Measurements from ENCODE around the gene GRIN3A.

GRIN3A gene

GRCh38 chr9:101737705-101738565, 512 bp downstream of the GRIN3A start:
- Histone ChIP-seq H3K4me3 (ENCODE audit: insufficient read depth in 1 of 2, low read depth in 1 of 2, low read length in 2 of 2) (peak overlapping the region in 1 of 2 experiments; percentile 72), H3K18ac (ENCODE audit: low read depth in 1 of 2, low read length in 2 of 2) (no peak overlapping the region), H3K14ac (ENCODE audit: low read length in 2 of 2) (peak overlapping the region in 1 of 2 experiments; percentile 36), H2AK5ac (ENCODE audit: low read length, severe bottlenecking) (no peak overlapping the region), H2AFZ (ENCODE audit: low read depth, low read length) (no peak overlapping the region), H3K79me1 (replicated peaks; ENCODE audit: low read length, poor library complexity, severe bottlenecking) (no peaks in the 10 kb centered on the region), H3K23ac (ENCODE audit: low read length in 2 of 2) (peak overlapping the region in 1 of 2 experiments; percentile 35), H2BK120ac (ENCODE audit: low read depth, low read length) (no peak overlapping the region), H3K4me1 (ENCODE audit: control insufficient read depth, insufficient read depth, low read depth, low read length) (peaks cover 11% of the 10 kb centered on the region), H2BK5ac (ENCODE audit: low read depth, low read length, poor library complexity, severe bottlenecking) (no peak overlapping the region), H4K91ac (ENCODE audit: low read length) (no peak overlapping the region), H3K4ac (ENCODE audit: low read depth in 1 of 2, low read length in 2 of 2) (no peak overlapping the region), H3K27ac (ENCODE audit: low read length, poor library complexity, severe bottlenecking) (no peak overlapping the region), H2BK15ac (ENCODE audit: low read depth, poor library complexity, severe bottlenecking) (no peak overlapping the region), H3K27me3 (ENCODE audit: control insufficient read depth in 1 of 2, insufficient read depth in 1 of 2, low read length in 2 of 2) (peaks cover 34 to 65% of the 10 kb centered on the region in 2 experiments), H3K9ac (ENCODE audit: low read length) (no peak overlapping the region), H2BK12ac (ENCODE audit: low read length in 2 of 2) (no peak overlapping the region), H4K8ac (ENCODE audit: low read length) (no peak overlapping the region), H3K36me3 (ENCODE audit: control insufficient read depth in 1 of 2, insufficient read depth in 2 of 2, low read depth in 1 of 2, low read length in 2 of 2) (no peaks in the 10 kb centered on the region), H3K9me3 (ENCODE audit: control insufficient read depth, low read length) (no peaks in the 10 kb centered on the region), H3K4me2 (ENCODE audit: low read length, poor library complexity, severe bottlenecking) (peak overlapping the region; percentile 29)
- 3% methylated on average over 71 of the region's 78 CpGs for WGBS
- DNase-seq, result no peak

- no peak overlapping the region for H2BK15ac ChIP-seq (ENCODE audit: low read depth, poor library complexity, severe bottlenecking)
- H4K8ac ChIP-seq (ENCODE audit: low read length), result no peak overlapping the region
- WGBS, result 30% methylated on average over 32 of the region's 32 CpGs
- H3K36me3 ChIP-seq (ENCODE audit: control insufficient read depth in 1 of 2, insufficient read depth in 2 of 2, low read depth in 1 of 2, low read length in 2 of 2), result no peaks in the 10 kb centered on the region
- H2BK120ac ChIP-seq (ENCODE audit: low read depth, low read length), result no peak overlapping the region
- H3K23ac ChIP-seq (ENCODE audit: low read length in 2 of 2), result peak overlapping the region in 1 of 2 experiments; percentile 67
- no peak for DNase-seq
- H4K91ac ChIP-seq (ENCODE audit: low read length), result no peak overlapping the region
- no peak overlapping the region for H3K27ac ChIP-seq (ENCODE audit: low read length, poor library complexity, severe bottlenecking)
- no peak overlapping the region for H3K4me2 ChIP-seq (ENCODE audit: low read length, poor library complexity, severe bottlenecking)
- H2AFZ ChIP-seq (ENCODE audit: low read depth, low read length), result no peak overlapping the region
- no peaks in the 10 kb centered on the region for H3K9me3 ChIP-seq (ENCODE audit: control insufficient read depth, low read length)
- H3K4me3 ChIP-seq (ENCODE audit: insufficient read depth in 1 of 2, low read depth in 1 of 2, low read length in 2 of 2), result no peak overlapping the region
- H3K9ac ChIP-seq (ENCODE audit: low read length), result no peak overlapping the region
- peaks cover 11% of the 10 kb centered on the region for H3K4me1 ChIP-seq (ENCODE audit: control insufficient read depth, insufficient read depth, low read depth, low read length)
- no peak overlapping the region for H2BK5ac ChIP-seq (ENCODE audit: low read depth, low read length, poor library complexity, severe bottlenecking)
- no peaks in the 10 kb centered on the region for H3K79me1 ChIP-seq (replicated peaks; ENCODE audit: low read length, poor library complexity, severe bottlenecking)
- H2BK12ac ChIP-seq (ENCODE audit: low read length in 2 of 2), result no peak overlapping the region
- no peak overlapping the region for H3K14ac ChIP-seq (ENCODE audit: low read length in 2 of 2)
- H2AK5ac ChIP-seq (ENCODE audit: low read length, severe bottlenecking), result no peak overlapping the region
- no peak overlapping the region for H3K4ac ChIP-seq (ENCODE audit: low read depth in 1 of 2, low read length in 2 of 2)
- no peak overlapping the region for H3K18ac ChIP-seq (ENCODE audit: low read depth in 1 of 2, low read length in 2 of 2)
- peaks cover 34 to 61% of the 10 kb centered on the region in 2 experiments for H3K27me3 ChIP-seq (ENCODE audit: control insufficient read depth in 1 of 2, insufficient read depth in 1 of 2, low read length in 2 of 2)
Measured at GRCh38 chr9:101737165-101737704, 1.2 kb downstream of the GRIN3A start.

GRCh38 chr9:101736717-101737116, 1.7 kb downstream of the GRIN3A start:
- DNase-seq, result no peak
- Histone ChIP-seq H3K27ac (ENCODE audit: low read length, poor library complexity, severe bottlenecking) (no peak overlapping the region), H4K8ac (ENCODE audit: low read length) (no peak overlapping the region), H3K23ac (ENCODE audit: low read length in 2 of 2) (no peak overlapping the region), H3K14ac (ENCODE audit: low read length in 2 of 2) (no peak overlapping the region), H3K9ac (ENCODE audit: low read length) (no peak overlapping the region), H3K79me1 (replicated peaks; ENCODE audit: low read length, poor library complexity, severe bottlenecking) (no peaks in the 10 kb centered on the region), H3K4me3 (ENCODE audit: insufficient read depth in 1 of 2, low read depth in 1 of 2, low read length in 2 of 2) (no peak overlapping the region), H2BK5ac (ENCODE audit: low read depth, low read length, poor library complexity, severe bottlenecking) (no peak overlapping the region), H3K18ac (ENCODE audit: low read depth in 1 of 2, low read length in 2 of 2) (no peak overlapping the region), H4K91ac (ENCODE audit: low read length) (no peak overlapping the region), H3K4me2 (ENCODE audit: low read length, poor library complexity, severe bottlenecking) (no peak overlapping the region), H3K4ac (ENCODE audit: low read depth in 1 of 2, low read length in 2 of 2) (no peak overlapping the region), H2AK5ac (ENCODE audit: low read length, severe bottlenecking) (no peak overlapping the region), H2BK120ac (ENCODE audit: low read depth, low read length) (no peak overlapping the region), H2AFZ (ENCODE audit: low read depth, low read length) (no peak overlapping the region), H3K27me3 (ENCODE audit: control insufficient read depth in 1 of 2, insufficient read depth in 1 of 2, low read length in 2 of 2) (peaks cover 34 to 61% of the 10 kb centered on the region in 2 experiments), H3K9me3 (ENCODE audit: control insufficient read depth, low read length) (no peaks in the 10 kb centered on the region), H3K4me1 (ENCODE audit: control insufficient read depth, insufficient read depth, low read depth, low read length) (peaks cover 11% of the 10 kb centered on the region), H2BK12ac (ENCODE audit: low read length in 2 of 2) (no peak overlapping the region), H2BK15ac (ENCODE audit: low read depth, poor library complexity, severe bottlenecking) (no peak overlapping the region), H3K36me3 (ENCODE audit: control insufficient read depth in 1 of 2, insufficient read depth in 2 of 2, low read depth in 1 of 2, low read length in 2 of 2) (no peaks in the 10 kb centered on the region)
- 13% methylated on average over 14 of the region's 14 CpGs for WGBS

- H3K14ac ChIP-seq (ENCODE audit: low read length in 2 of 2), result no peak overlapping the region
- no peak overlapping the region for H2AFZ ChIP-seq (ENCODE audit: low read depth, low read length)
- no peak overlapping the region for H4K91ac ChIP-seq (ENCODE audit: low read length)
- H3K4me1 ChIP-seq (ENCODE audit: control insufficient read depth, insufficient read depth, low read depth, low read length), result no peaks in the 10 kb centered on the region
- WGBS, result 50% methylated on average over 1 of the region's 1 CpG
- H4K8ac ChIP-seq (ENCODE audit: low read length), result no peak overlapping the region
- no peak overlapping the region for H2BK12ac ChIP-seq (ENCODE audit: low read length in 2 of 2)
- no peaks in the 10 kb centered on the region for H3K9me3 ChIP-seq (ENCODE audit: control insufficient read depth, low read length)
- H3K4ac ChIP-seq (ENCODE audit: low read depth in 1 of 2, low read length in 2 of 2), result no peak overlapping the region
- DNase-seq, result no peak
- H3K23ac ChIP-seq (ENCODE audit: low read length in 2 of 2), result no peak overlapping the region
- H3K79me1 ChIP-seq (replicated peaks; ENCODE audit: low read length, poor library complexity, severe bottlenecking), result no peaks in the 10 kb centered on the region
- H2AK5ac ChIP-seq (ENCODE audit: low read length, severe bottlenecking), result no peak overlapping the region
- no peak overlapping the region for H3K9ac ChIP-seq (ENCODE audit: low read length)
- H3K36me3 ChIP-seq (ENCODE audit: control insufficient read depth in 1 of 2, insufficient read depth in 2 of 2, low read depth in 1 of 2, low read length in 2 of 2), result no peaks in the 10 kb centered on the region
- H3K4me2 ChIP-seq (ENCODE audit: low read length, poor library complexity, severe bottlenecking), result no peak overlapping the region
- no peak overlapping the region for H3K27ac ChIP-seq (ENCODE audit: low read length, poor library complexity, severe bottlenecking)
- H3K4me3 ChIP-seq (ENCODE audit: insufficient read depth in 1 of 2, low read depth in 1 of 2, low read length in 2 of 2), result no peak overlapping the region
- peaks cover under 1 to 19% of the 10 kb centered on the region in 2 experiments for H3K27me3 ChIP-seq (ENCODE audit: control insufficient read depth in 1 of 2, insufficient read depth in 1 of 2, low read length in 2 of 2)
- no peak overlapping the region for H2BK15ac ChIP-seq (ENCODE audit: low read depth, poor library complexity, severe bottlenecking)
- H2BK120ac ChIP-seq (ENCODE audit: low read depth, low read length), result no peak overlapping the region
- H2BK5ac ChIP-seq (ENCODE audit: low read depth, low read length, poor library complexity, severe bottlenecking), result no peak overlapping the region
- no peak overlapping the region for H3K18ac ChIP-seq (ENCODE audit: low read depth in 1 of 2, low read length in 2 of 2)
Measured at GRCh38 chr9:101731429-101731828, 7.0 kb downstream of the GRIN3A start.
